AG20443 (cell line): ENCODE data around the gene GPLD1.
"Not testable (repeated sequence)": the region's sequence is repeated elsewhere in the genome, so short reads cannot be mapped to it uniquely, and the experiment has no call there.

Source experiments
- DNase-seq: peaks from one replicate; pipeline ENCODE4 v3.0.0; 2012; ENCODE audit warnings: low spot score, mixed read lengths

The GPLD1 gene

DNA sequence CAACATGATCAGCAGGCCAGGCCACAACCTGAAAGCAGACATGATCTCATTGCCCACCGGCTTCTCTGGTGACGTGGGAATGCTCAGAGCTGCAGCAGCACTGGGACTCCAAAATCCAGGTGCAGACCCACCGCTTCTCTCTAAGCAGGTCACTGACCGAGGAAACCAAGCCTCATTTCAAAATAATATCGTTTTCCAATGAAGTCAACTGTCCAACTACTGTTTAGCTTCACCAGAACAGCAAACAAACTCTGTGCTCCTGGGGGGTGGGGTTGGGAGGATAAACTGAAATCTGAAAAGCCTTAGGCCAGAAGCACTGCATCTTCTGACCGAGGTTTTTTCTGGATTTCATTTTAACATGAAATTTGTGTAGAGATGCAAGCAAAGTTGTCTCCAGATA, at the start of gene GPLD1:
TSS of gene GPLD1 (minus strand) at position 109 of the 400 bp plus-strand sequence. CDS start at position 42, 67 bp downstream.
- DNase-seq, result no peak

GRCh38 chr6:24537771-24538385, 48.5 kb upstream of the GPLD1 start:
- DNase-seq, result no peak

DNA sequence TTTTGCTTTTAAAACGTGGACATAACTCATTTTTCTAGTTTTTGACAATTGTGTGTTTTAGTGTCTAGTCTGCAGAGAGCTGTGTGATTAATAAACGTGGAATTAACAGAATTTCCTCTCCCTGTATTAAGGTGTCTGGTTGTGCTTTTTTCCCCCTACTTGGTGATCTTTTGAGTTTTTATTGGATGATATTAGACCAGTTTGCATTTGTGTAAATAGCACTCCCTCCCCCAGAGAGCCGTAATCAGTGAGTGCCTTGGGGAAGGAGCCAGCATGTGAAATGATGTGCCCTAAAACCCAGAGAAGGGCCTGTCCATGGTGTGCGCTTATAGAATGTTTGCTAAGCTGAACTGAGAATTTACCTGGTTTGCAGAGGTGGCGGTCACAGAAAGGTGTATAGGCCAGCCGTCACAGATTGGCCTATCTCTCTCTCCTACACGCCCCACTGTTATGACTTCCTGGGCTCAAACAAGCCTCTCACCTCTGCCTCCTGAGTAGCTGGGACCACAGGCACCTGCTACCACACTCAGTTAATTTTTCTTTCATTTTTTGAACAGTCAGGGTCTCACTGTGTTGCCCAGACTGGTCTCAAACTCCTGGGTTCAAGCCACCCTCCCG, 47.8 kb upstream of the GPLD1 start:
- no peak for DNase-seq

GRCh38 chr6:24536466-24536865, 47.1 kb upstream of the GPLD1 start:
- no peak for DNase-seq

- DNase-seq, result no peak
These were observed 45.8 kb upstream of the GPLD1 start for GRCh38 chr6:24535210-24535609.

- no peak for DNase-seq
These were observed 45.0 kb upstream of the GPLD1 start for GRCh38 chr6:24534329-24534728.

DNA sequence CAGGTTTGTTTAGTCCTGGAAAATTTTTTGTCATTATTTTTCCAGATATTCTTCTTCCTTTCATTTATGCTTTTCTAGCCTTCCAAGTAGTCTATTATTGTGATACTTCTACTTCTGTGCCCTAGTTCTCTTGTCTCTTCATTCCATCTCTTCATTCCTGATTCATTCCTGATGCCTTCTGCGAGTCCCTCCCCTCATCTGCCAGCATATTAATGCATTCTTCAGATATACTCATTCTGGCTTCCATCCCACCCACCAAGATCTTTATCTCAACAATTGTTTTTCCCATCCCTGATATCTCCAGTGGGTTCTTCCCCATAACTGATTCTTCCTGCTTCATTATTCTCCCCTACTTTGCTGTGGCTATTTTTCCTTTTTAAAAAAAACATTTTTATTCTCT, 40.6 kb upstream of the GPLD1 start:
- DNase-seq, result no peak

DNA sequence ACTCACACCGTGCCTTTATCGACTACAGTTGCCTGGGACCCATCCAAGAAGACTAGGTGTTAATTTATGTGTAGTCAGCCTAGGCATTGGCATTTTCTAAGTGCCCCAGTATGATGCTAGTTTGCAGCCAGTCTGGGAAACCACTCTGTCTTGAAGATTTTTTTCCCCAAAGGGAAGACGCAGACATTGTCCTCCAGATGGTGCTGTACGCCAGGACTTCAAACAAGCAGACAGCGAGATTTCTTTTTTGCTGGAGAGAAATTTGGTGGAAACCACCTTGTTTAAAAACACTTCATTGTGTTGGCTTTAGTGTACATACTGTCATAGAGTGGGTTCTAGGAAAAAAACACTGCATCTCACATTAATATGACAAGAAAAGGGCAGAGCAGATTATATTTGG, 35.4 kb upstream of the GPLD1 start:
- peak; percentile 49 for DNase-seq

DNA sequence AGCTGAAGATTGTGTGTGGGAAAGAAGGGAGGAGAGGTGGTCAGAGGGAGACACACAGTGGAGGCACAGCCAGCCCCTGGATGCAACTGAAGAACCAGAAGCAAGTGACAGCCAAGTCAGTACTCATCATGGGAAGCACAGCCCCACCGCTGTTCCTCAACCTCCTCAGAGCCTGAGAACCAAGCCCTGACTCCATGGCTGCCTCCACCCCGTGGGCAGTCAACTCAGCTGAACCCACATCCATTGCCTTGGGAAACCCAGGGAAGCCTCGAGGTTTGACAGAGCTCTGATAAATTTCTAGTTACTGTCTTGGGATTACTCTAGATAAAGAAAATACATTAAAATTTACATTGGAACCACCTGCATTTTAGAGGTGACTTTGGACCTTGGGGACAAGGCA, 35.0 kb upstream of the GPLD1 start:
- no peak for DNase-seq

DNA sequence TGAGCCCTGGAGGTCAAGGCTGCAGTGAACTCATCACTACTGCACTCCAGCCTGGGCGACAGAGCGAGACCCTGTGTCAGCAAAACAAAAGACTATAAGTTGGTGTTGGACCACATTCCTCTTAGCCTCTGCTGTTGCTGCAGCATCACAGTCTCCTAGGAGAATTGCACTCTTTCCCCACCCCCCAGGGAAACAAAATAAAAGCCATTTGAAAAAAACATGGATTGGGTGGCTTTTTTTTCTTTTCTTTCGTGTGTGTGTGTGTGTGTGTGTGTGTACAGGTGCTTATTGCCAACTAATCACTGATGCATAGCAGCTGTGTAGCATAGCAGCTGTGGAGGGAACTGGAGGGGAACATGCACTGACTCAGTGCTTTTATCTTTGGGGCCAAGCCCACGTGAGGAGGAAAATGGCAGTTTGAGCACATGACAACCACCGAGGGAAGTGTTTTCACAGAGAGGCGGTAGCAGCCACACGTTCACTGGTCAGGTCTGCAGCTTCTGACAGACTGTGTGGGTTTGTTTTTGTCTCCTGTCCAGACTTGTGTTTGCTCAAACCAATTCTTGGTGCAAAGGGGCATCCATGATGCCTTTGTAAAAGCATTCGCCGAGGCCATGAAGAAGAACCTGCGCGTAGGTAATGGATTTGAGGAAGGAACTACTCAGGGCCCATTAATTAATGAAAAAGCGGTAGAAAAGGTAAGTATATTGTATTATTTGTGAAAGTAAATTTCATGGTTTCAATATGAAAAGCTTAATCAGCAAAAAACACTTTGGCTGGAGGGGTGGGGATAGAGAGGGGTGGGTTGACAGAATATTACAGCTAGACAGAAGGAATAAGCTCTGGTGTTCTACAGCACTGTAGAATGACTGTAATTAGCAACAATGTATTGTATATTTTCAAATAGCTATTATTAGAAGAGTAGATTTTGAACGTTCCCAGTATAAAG, 33.1 kb upstream of the GPLD1 start:
- DNase-seq, result no peak

- DNase-seq, result peak; percentile 83
These were observed 31.7 kb upstream of the GPLD1 start for GRCh38 chr6:24520929-24521546.

DNA sequence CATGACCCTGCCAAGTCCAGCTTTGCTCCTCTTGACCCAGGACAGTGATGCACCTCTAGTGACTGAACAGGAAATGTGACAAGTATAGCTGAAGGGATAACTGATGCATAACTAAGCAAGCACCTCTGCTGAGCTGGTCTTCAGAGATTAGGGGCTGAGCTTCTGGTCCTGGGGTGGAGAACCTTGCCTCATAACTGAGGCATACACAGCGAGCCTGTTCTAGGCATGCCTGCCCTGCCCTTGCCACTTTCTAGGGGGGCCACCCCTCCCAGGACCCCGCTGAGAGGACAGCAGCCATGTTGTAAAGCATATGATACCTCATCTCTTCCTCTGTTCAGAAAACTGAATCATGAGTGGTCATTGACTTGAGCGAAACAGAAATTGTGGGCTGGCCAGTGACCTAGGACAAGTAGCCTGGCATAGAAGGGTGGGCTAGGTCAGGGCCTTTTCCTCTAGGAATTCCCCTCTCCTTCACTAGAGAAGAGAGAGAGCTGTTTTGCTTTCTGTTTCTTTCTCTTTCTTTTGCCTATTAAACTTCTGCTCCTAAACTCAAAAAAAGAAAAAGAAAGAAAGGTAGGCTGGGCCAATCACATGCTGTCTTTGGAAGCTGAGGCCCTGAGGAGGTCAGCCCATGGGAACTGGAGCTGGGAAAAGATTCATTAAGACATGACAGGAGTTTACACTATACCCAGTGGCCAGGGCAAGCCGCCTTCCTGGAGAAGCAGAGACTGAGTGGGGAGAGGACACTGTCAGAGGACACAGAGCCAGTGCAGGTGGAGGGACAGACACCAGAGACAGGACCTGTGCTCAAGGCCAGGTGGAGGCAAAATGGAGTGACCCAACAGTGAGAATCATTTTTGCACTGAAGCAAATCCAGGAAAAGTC, 28.5 kb upstream of the GPLD1 start:
- DNase-seq, result no peak

GRCh38 chr6:24513602-24514001, 24.2 kb upstream of the GPLD1 start:
- no peak for DNase-seq

- not testable (repeated sequence) for DNase-seq
These were observed 22.6 kb upstream of the GPLD1 start for GRCh38 chr6:24511976-24512375.

GRCh38 chr6:24506814-24507520, 17.6 kb upstream of the GPLD1 start:
- no peak for DNase-seq

- no peak for DNase-seq
These were observed 15.5 kb upstream of the GPLD1 start for GRCh38 chr6:24504649-24505586.

GRCh38 chr6:24504287-24504648, 14.9 kb upstream of the GPLD1 start:
- DNase-seq, result no peak

DNA sequence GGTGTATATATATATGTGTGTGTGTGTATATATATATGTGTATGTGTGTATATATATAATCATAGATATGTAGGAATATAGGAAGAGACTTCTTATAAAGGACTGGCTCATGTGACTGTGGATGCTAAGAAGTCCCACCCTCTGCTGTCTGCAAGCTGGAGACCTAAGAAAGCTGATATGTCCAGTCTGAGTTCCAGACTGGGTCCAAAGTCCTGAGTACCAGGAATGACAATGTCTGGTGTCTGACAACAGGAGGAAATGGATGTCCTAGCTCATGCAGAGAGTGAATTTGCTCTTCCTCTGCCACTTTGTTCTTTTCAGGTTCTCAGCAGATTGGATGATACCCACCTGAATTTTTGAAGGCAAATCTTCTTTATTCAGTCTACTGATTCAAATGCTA, 12.5 kb upstream of the GPLD1 start:
- no peak for DNase-seq

DNA sequence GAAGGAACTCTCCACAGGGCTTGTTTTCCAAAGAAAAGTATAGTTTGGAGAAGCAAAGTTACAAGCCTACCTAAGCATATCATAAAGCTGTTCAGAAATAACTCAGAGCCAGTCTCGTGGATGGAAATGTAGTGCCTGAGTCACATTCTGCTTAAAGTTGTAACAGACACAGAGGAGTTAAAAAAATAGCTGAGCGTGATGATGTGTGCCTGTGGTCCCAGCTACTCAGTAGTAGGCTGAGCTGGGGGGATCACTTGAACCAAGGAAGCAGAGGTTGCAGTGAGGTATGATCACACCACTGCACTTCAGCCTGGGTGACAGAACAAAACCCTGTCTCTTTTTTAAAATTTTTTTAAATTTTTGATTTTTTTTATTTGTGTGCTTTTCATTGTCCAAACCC, 12.0 kb upstream of the GPLD1 start:
- DNase-seq, result no peak

- no peak for DNase-seq
These were observed 11.3 kb upstream of the GPLD1 start for GRCh38 chr6:24500683-24501082.
